Endothelial cell of umbilical vein (primary cell): ENCODE data around the gene JAKMIP1. TPM values are rescaled to one million over a fixed set of nuclear protein-coding genes. Genes with fewer than 3 reads are reported as not detected.

Experiments
- BruUV-seq: library from RNA; stranded (reverse); fragments of 400-500 nt; replicated peaks from 2 replicates; lab custom pipeline; 2021; lab: Mats Ljungman, UMichigan
- CTCF ChIA-PET: fragments of 300-600, 350-600 bp; sonication (Branson Sonifier 250); formaldehyde crosslinking; loops from one replicate; lab custom pipeline; 2021; ENCODE audit warnings: antibody characterized with exemption, inconsistent platforms; lab: Charles Lee
- POLR2A ChIA-PET: fragments of 300-600, 350-600 bp; sonication (Branson Sonifier 250); formaldehyde crosslinking; loops from one replicate; lab custom pipeline; 2021; ENCODE audit warnings: antibody characterized with exemption, inconsistent platforms; lab: Charles Lee
- DNase-seq: peaks from one replicate; pipeline ENCODE4 v3.0.0-alpha.2; 2011; ENCODE audit warnings: low read depth, low spot score
- FAIRE-seq: peaks from 2 replicates; lab custom pipeline; 2011; peaks lifted over from hg19 to GRCh38; lab: Jason Lieb, UNC
- H2AFZ ChIP-seq: 2 replicates; pipeline ENCODE4 v1.6.0; 2012; ENCODE audit warnings: low read depth, low read length, control low read depth, inconsistent platforms
- H3K27ac ChIP-seq: 2 replicates; pipeline ENCODE4 v1.5.1; 2011; ENCODE audit warnings: low read depth, mild to moderate bottlenecking, control low read depth, low read length, moderate library complexity; ENCODE audit not compliant: insufficient read depth
- H3K27me3 ChIP-seq, 2 experiments: 2 replicates each; pipeline versions ENCODE4 v1.6.0 to v1.6.1; 2011; ENCODE audit warnings: low read length in 2 of 2, mixed read lengths in 1 of 2; ENCODE audit not compliant: control insufficient read depth in 2 of 2, insufficient read depth in 2 of 2
- H3K36me3 ChIP-seq, 2 experiments: 2 replicates in 1 of 2; 3 replicates in 1 of 2; pipeline ENCODE4 v1.5.1; 2011; ENCODE audit warnings: low read length in 2 of 2, mild to moderate bottlenecking in 1 of 2, moderate library complexity in 1 of 2; ENCODE audit not compliant: control insufficient read depth in 2 of 2, insufficient read depth in 2 of 2; ENCODE audit errors: extremely low read depth in 1 of 2
- H3K4me1 ChIP-seq: 3 replicates; pipeline ENCODE4 v1.5.1; 2011; ENCODE audit warnings: mild to moderate bottlenecking, low read length; ENCODE audit not compliant: control insufficient read depth, insufficient read depth; ENCODE audit errors: extremely low read depth
- H3K4me2 ChIP-seq: 2 replicates; pipeline ENCODE4 v1.6.1; 2011; ENCODE audit warnings: low read length, control low read depth, mixed read lengths; ENCODE audit not compliant: insufficient read depth
- H3K4me3 ChIP-seq, 3 experiments: fragments of 200-600 bp in 1 of 3; sonication (generic), shearing (Covaris generic) in 1 of 3; replicated peaks in 1 of 3; 2 replicates each; pipeline ENCODE4 v1.5.1; 2011 to 2016; ENCODE audit warnings: control low read depth in 3 of 3, low read length in 3 of 3, mild to moderate bottlenecking in 2 of 3, inconsistent platforms in 1 of 3, low read depth in 1 of 3, moderate library complexity in 1 of 3; ENCODE audit not compliant: insufficient read depth in 1 of 3
- H3K79me2 ChIP-seq: 2 replicates; pipeline ENCODE4 v1.6.0; 2012; ENCODE audit warnings: low read length, inconsistent platforms; ENCODE audit not compliant: control insufficient read depth, insufficient read depth
- H3K9ac ChIP-seq: replicated peaks from 2 replicates; pipeline ENCODE3; 2011; ENCODE audit warnings: low read length, control low read depth; ENCODE audit not compliant: insufficient read depth; ENCODE audit errors: extremely low read depth
- H3K9me1 ChIP-seq: replicated peaks from 3 replicates; pipeline ENCODE4 v1.6.0; 2011; ENCODE audit warnings: mild to moderate bottlenecking, low read length; ENCODE audit not compliant: control insufficient read depth, insufficient read depth; ENCODE audit errors: extremely low read depth
- H3K9me3 ChIP-seq: replicated peaks from 2 replicates; pipeline ENCODE4 v1.5.1; 2012; ENCODE audit warnings: low read length, inconsistent platforms; ENCODE audit not compliant: control insufficient read depth, insufficient read depth
- H4K20me1 ChIP-seq: replicated peaks from 2 replicates; pipeline ENCODE3; 2011; ENCODE audit warnings: mild to moderate bottlenecking, low read length; ENCODE audit not compliant: control insufficient read depth, insufficient read depth; ENCODE audit errors: extremely low read depth
- CTCF ChIP-seq, 2 donors: IDR thresholded peaks; 1 replicate in 1 of 2; 2 replicates in 1 of 2; pipeline ENCODE4 v1.5.1; 2011; ENCODE audit warnings: low read length in 2 of 2, mild to moderate bottlenecking in 2 of 2, moderate library complexity in 2 of 2, control low read depth in 1 of 2, inconsistent platforms in 1 of 2, low read depth in 1 of 2; ENCODE audit not compliant: insufficient read depth in 1 of 2; ENCODE audit errors: extremely low read depth in 1 of 2
- EZH2 ChIP-seq: IDR thresholded peaks from 2 replicates; pipeline ENCODE4 v1.6.1; 2012; ENCODE audit warnings: borderline replicate concordance, low read depth, mild to moderate bottlenecking, moderate library complexity, low read length, inconsistent platforms; ENCODE audit not compliant: severe bottlenecking
- FOS ChIP-seq: IDR thresholded peaks from 2 replicates; pipeline ENCODE4 v1.6.1; 2011; ENCODE audit warnings: mild to moderate bottlenecking, low read length, moderate library complexity, borderline replicate concordance; ENCODE audit not compliant: insufficient read depth
- GATA2 ChIP-seq: IDR thresholded peaks from 2 replicates; pipeline ENCODE4 v1.7.0; 2011; ENCODE audit warnings: low read depth, mild to moderate bottlenecking, moderate library complexity, mixed read lengths, low read length; ENCODE audit not compliant: insufficient read length, insufficient read depth
- JUN ChIP-seq: IDR thresholded peaks from 2 replicates; pipeline ENCODE4 v1.6.1; 2011; ENCODE audit warnings: borderline replicate concordance, low read depth; ENCODE audit not compliant: insufficient read length, insufficient read depth
- MAX ChIP-seq: IDR thresholded peaks from 2 replicates; pipeline ENCODE4 v1.6.1; 2011; ENCODE audit not compliant: insufficient read depth, insufficient read length
- MYC ChIP-seq: IDR thresholded peaks from one replicate; pipeline ENCODE4 v1.6.1; 2011; ENCODE audit warnings: mild to moderate bottlenecking, low read depth, low read length
- POLR2A ChIP-seq: IDR thresholded peaks from 2 replicates; pipeline ENCODE4 v1.6.1; 2012; ENCODE audit warnings: low read depth, mild to moderate bottlenecking, control low read depth, low read length
- POLR2AphosphoS5 ChIP-seq: IDR thresholded peaks from 2 replicates; pipeline ENCODE4 v1.6.1; 2012; ENCODE audit warnings: low read depth, mild to moderate bottlenecking, control low read depth, low read length, moderate library complexity; ENCODE audit not compliant: insufficient read depth
- dilution Hi-C: fragments of 300-500 bp; cut with MboI; formaldehyde crosslinking; loops from one replicate; pipeline ENCODE4 v1.15.0; 2019; ENCODE audit warnings: low sequenced_read_pairs; ENCODE audit not compliant: extremely low pct_ligation_motif_present
- intact Hi-C: fragments of 100-400 bp; cut with micrococcal nuclease; formaldehyde crosslinking; loops from one replicate; pipeline ENCODE4 v1.10.0; 2022
- polyA plus RNA-seq, 4 experiments: library from polyadenylated mRNA; depleted of rRNA in 3 of 4; stranded (reverse) in 3 of 4; unstranded in 1 of 4; fragments of >200 nt; gene quantifications; 2 replicates each; pipeline versions ENCODE4 v1.2.1 to v1.2.3, GENCODE V29; 2011 to 2012; ENCODE audit warnings: missing spikeins in 1 of 4
- total RNA-seq: library from RNA; stranded (reverse); gene quantifications from 2 replicates; pipeline ENCODE4 v1.2.3, GENCODE V29; 2021

The JAKMIP1 gene
- total and polyA plus RNA-seq, 2 donors (not counting 3 experiments of a cell fraction or from before 2014, with no cell fraction given) = not detected

- no peaks in the 10 kb centered on the region for H3K4me1 ChIP-seq
- H3K27me3 ChIP-seq = no peaks in the 10 kb centered on the region
- no peak overlapping the region for H2AFZ ChIP-seq
- ChIA-PET POLR2A (no interaction called here), CTCF (interaction anchor here (2.2 kb wide), 1 partner anchor 10 kb away, joined by 6 read pairs; no protein-coding TSS in a partner anchor)
- no TSS peak for BruUV-seq
- FAIRE-seq = no peak
- H4K20me1 ChIP-seq = no peaks in the 10 kb centered on the region
- dilution Hi-C loops = no loop called here
- intact Hi-C loops = no loop called here
- no peak for TF ChIP-seq MAX
- TF ChIP-seq GATA2 = no peak
- no peak for TF ChIP-seq MYC
- no peak for TF ChIP-seq EZH2
- no peak for TF ChIP-seq FOS
- TF ChIP-seq POLR2A = no peak
- no peak for TF ChIP-seq POLR2AphosphoS5
- no peak for TF ChIP-seq CTCF (IDR thresholded peaks at IDR 0.05; ENCODE audit: extremely low read depth in 1 of 2, insufficient read depth in 1 of 2, low read depth in 1 of 2, low read length in 2 of 2)
- no peak for TF ChIP-seq JUN
- H3K4me2 ChIP-seq = no peak overlapping the region
- H3K27ac ChIP-seq = no peak overlapping the region
- no peaks in the 10 kb centered on the region for H3K9me1 ChIP-seq
- DNase-seq = no peak
- H3K79me2 ChIP-seq = no peaks in the 10 kb centered on the region
- no peaks in the 10 kb centered on the region for H3K9me3 ChIP-seq
- no peak overlapping the region for H3K4me3 ChIP-seq
- no peak overlapping the region for H3K9ac ChIP-seq
- no peaks in the 10 kb centered on the region for H3K36me3 ChIP-seq
These were observed 192.2 kb downstream of the JAKMIP1 start for GRCh38 chr4:6008092-6008551.
